22Rv1 (cell line): ENCODE results near the gene NSUN3.
"Not testable (repeated sequence)": the region's sequence is repeated elsewhere in the genome, so short reads cannot be mapped to it uniquely, and the experiment has no call there.

ENCODE experiments used
- CTCF ChIP-seq: fragments of 450-650 bp; IDR thresholded peaks from 2 replicates; pipeline ENCODE4 v1.5.1; 2017; ENCODE audit warnings: mild to moderate bottlenecking
- ZFX ChIP-seq: fragments of 450-650 bp; IDR thresholded peaks from 2 replicates; pipeline ENCODE4 v1.6.1; 2017; ENCODE audit warnings: antibody characterized with exemption, borderline replicate concordance

- TF ChIP-seq CTCF, ZFX: not testable (repeated sequence)
These were observed 18.5 kb upstream of the NSUN3 start for GRCh38 chr3:94044100-94044936.
